Neural cell (in vitro differentiated cells): ENCODE measurements around the gene RBP5. TPM values are rescaled to one million over a fixed set of nuclear protein-coding genes. Genes with fewer than 3 reads are reported as not detected.

Experiments
- H2AFZ ChIP-seq: fragments of 200-600, 300-800 bp; sonication (generic), shearing (Covaris generic); 2 replicates; pipeline ENCODE4 v1.6.0; 2014; ENCODE audit warnings: low read depth, mild to moderate bottlenecking, antibody characterized with exemption, low read length, moderate library complexity
- H3F3A ChIP-seq: fragments of 200-600 bp; shearing (Covaris generic); 2 replicates; pipeline ENCODE4 v1.6.1; 2016; ENCODE audit warnings: mild to moderate bottlenecking, moderate library complexity, mixed read lengths, antibody characterized with exemption, low read length; ENCODE audit not compliant: insufficient read depth, poor library complexity, severe bottlenecking
- H3K27ac ChIP-seq: fragments of 200-600, 300-800 bp; sonication (generic), shearing (Covaris generic); 2 replicates; pipeline ENCODE4 v1.5.1; 2014; ENCODE audit warnings: mild to moderate bottlenecking, low read length, moderate library complexity
- H3K27me3 ChIP-seq: fragments of 300-800, 200-600 bp; sonication (generic), shearing (Covaris generic); 2 replicates; pipeline ENCODE4 v1.6.0; 2014; ENCODE audit warnings: mild to moderate bottlenecking, low read depth, low read length, moderate library complexity; ENCODE audit not compliant: insufficient read depth
- H3K36me3 ChIP-seq: fragments of 300-800, 200-600 bp; sonication (generic), shearing (Covaris generic); 2 replicates; pipeline ENCODE4 v1.5.1; 2014; ENCODE audit warnings: mild to moderate bottlenecking, antibody characterized with exemption, low read length, moderate library complexity; ENCODE audit not compliant: insufficient read depth
- H3K4me2 ChIP-seq: fragments of 300-800, 200-600 bp; sonication (generic), shearing (Covaris generic); 2 replicates; pipeline ENCODE4 v1.6.0; 2014; ENCODE audit warnings: mild to moderate bottlenecking, low read length
- H3K4me3 ChIP-seq: fragments of 300-800, 200-600 bp; sonication (generic), shearing (Covaris generic); 2 replicates; pipeline ENCODE4 v1.5.1; 2014; ENCODE audit warnings: mild to moderate bottlenecking, low read length, moderate library complexity
- H3K79me2 ChIP-seq: fragments of 200-600 bp; shearing (Covaris generic); replicated peaks from 2 replicates; pipeline ENCODE4 v1.6.0; 2014; ENCODE audit warnings: mild to moderate bottlenecking, low read length, moderate library complexity; ENCODE audit not compliant: insufficient read depth
- H3K9ac ChIP-seq: fragments of 300-800, 200-600 bp; sonication (generic), shearing (Covaris generic); 2 replicates; pipeline ENCODE4 v1.6.1; 2016; ENCODE audit warnings: mild to moderate bottlenecking, low read length, mixed read lengths
- H3K9me2 ChIP-seq: fragments of 200-600 bp; shearing (Covaris generic); 2 replicates; pipeline ENCODE4 v1.6.1; 2016; ENCODE audit warnings: mild to moderate bottlenecking, low read length, mixed read lengths; ENCODE audit not compliant: insufficient read depth
- H3K9me3 ChIP-seq: fragments of 200-600, 300-800 bp; sonication (generic), shearing (Covaris generic); 2 replicates; pipeline ENCODE4 v1.6.1; 2016; ENCODE audit warnings: mild to moderate bottlenecking, mixed run types, low read length, moderate library complexity, mixed read lengths
- H4K20me1 ChIP-seq: fragments of 200-600 bp; shearing (Covaris generic); 2 replicates; pipeline ENCODE4 v1.6.1; 2016; ENCODE audit warnings: mild to moderate bottlenecking, mixed run types; ENCODE audit not compliant: insufficient read depth
- CTCF ChIP-seq: fragments of 450-650 bp; IDR thresholded peaks from 2 replicates; pipeline ENCODE4 v1.5.1; 2014; ENCODE audit warnings: antibody characterized with exemption, mild to moderate bottlenecking, moderate library complexity; ENCODE audit not compliant: poor library complexity, severe bottlenecking
- EP300 ChIP-seq: fragments of 450-650 bp; conservative IDR thresholded peaks from 2 replicates; pipeline ENCODE4 v1.6.1; 2014; ENCODE audit warnings: antibody characterized with exemption, mild to moderate bottlenecking, moderate library complexity; ENCODE audit not compliant: poor library complexity, severe bottlenecking
- EZH2 ChIP-seq: fragments of 200-600, 300-800 bp; shearing (Covaris generic), sonication (generic); IDR thresholded peaks from 2 replicates; pipeline ENCODE4 v1.6.1; 2014; ENCODE audit warnings: antibody characterized with exemption, low read length, borderline replicate concordance, mild to moderate bottlenecking; ENCODE audit not compliant: insufficient read depth, poor library complexity, severe bottlenecking
- MXI1 ChIP-seq: fragments of 450-650 bp; conservative IDR thresholded peaks from 2 replicates; pipeline ENCODE4 v1.6.1; 2014; ENCODE audit warnings: antibody characterized with exemption, mild to moderate bottlenecking; ENCODE audit not compliant: poor library complexity, severe bottlenecking
- POLR2AphosphoS5 ChIP-seq: IDR thresholded peaks from 2 replicates; pipeline ENCODE4 v1.6.1; 2012
- RAD21 ChIP-seq: fragments of 450-650 bp; conservative IDR thresholded peaks from 2 replicates; pipeline ENCODE4 v1.6.1; 2014; ENCODE audit warnings: antibody characterized with exemption, mild to moderate bottlenecking, moderate library complexity
- REST ChIP-seq: IDR thresholded peaks from 2 replicates; pipeline ENCODE4 v1.6.1; 2012; ENCODE audit warnings: borderline replicate concordance
- SMC3 ChIP-seq: fragments of 450-650 bp; conservative IDR thresholded peaks from 2 replicates; pipeline ENCODE4 v1.6.1; 2014; ENCODE audit warnings: antibody characterized with exemption, mild to moderate bottlenecking, moderate library complexity; ENCODE audit not compliant: poor library complexity
- TAF1 ChIP-seq: IDR thresholded peaks from 2 replicates; pipeline ENCODE4 v1.6.1; 2012; ENCODE audit warnings: low read depth
- polyA plus RNA-seq: library from polyadenylated mRNA; depleted of rRNA; stranded (reverse); fragments of >200 nt; gene quantifications from 2 replicates; pipeline ENCODE4 v1.2.3, GENCODE V29; 2014

RBP5 gene
- polyA plus RNA-seq, 1 donor from 2014 or later = 1.9 TPM

GRCh38 chr12:7075939-7076338 lies 52.8 kb downstream of the RBP5 start:
- H3K9me2 ChIP-seq = no peaks in the 10 kb centered on the region
- H3K9ac ChIP-seq = no peak overlapping the region
- TF ChIP-seq REST (no peak), CTCF (no peak), EP300 (no peak), SMC3 (no peak), EZH2 (no peak), MXI1 (no peak), POLR2AphosphoS5 (no peak), RAD21 (no peak), TAF1 (no peak)

GRCh38 chr12:7075518-7075917 lies 53.2 kb downstream of the RBP5 start:
- Histone ChIP-seq H3K9ac (no peak overlapping the region), H3K9me2 (no peaks in the 10 kb centered on the region), H3K36me3 (no peaks in the 10 kb centered on the region), H3K4me2 (no peak overlapping the region), H2AFZ (no peak overlapping the region), H3K27ac (no peak overlapping the region), H3K4me3 (no peak overlapping the region), H3K9me3 (no peaks in the 10 kb centered on the region), H3F3A (no peaks in the 10 kb centered on the region), H4K20me1 (no peaks in the 10 kb centered on the region), H3K27me3 (no peaks in the 10 kb centered on the region), H3K79me2 (no peaks in the 10 kb centered on the region)
- no peak for TF ChIP-seq EP300
- no peak for TF ChIP-seq RAD21
- TF ChIP-seq SMC3 = no peak
- TF ChIP-seq POLR2AphosphoS5 = no peak
- TF ChIP-seq TAF1 = no peak
- TF ChIP-seq MXI1 = no peak
- no peak for TF ChIP-seq CTCF
- TF ChIP-seq EZH2 = no peak
- no peak for TF ChIP-seq REST

More at GRCh38 chr12:7075939-7076338, 52.8 kb downstream of the RBP5 start:
- H3K27me3 ChIP-seq = no peaks in the 10 kb centered on the region
- no peaks in the 10 kb centered on the region for H3K9me3 ChIP-seq
- no peak overlapping the region for H2AFZ ChIP-seq
- no peak overlapping the region for H3K4me2 ChIP-seq
- H3K36me3 ChIP-seq = no peaks in the 10 kb centered on the region
- no peaks in the 10 kb centered on the region for H4K20me1 ChIP-seq
- H3F3A ChIP-seq = no peaks in the 10 kb centered on the region
- H3K27ac ChIP-seq = no peak overlapping the region
- no peak overlapping the region for H3K4me3 ChIP-seq
- no peaks in the 10 kb centered on the region for H3K79me2 ChIP-seq
